ENCODE data around the gene CLNK.

GRCh38 chr4:10701161-10701560, 16.6 kb upstream of the CLNK start:
- TF ChIP-seq FOXK2 (IDR thresholded peaks at IDR 0.05), result no peak
- TF ChIP-seq SP1 (IDR thresholded peaks at IDR 0.05), result no peak
- no peak for TF ChIP-seq BHLHE40 (IDR thresholded peaks at IDR 0.05; ENCODE audit: borderline replicate concordance)
- no peak for TF ChIP-seq SUZ12 (IDR thresholded peaks at IDR 0.05)
- no peak for TF ChIP-seq LEF1 (IDR thresholded peaks at IDR 0.05; ENCODE audit: borderline replicate concordance)
- TF ChIP-seq ARNT (IDR thresholded peaks at IDR 0.05), result no peak
- no peak for TF ChIP-seq TARDBP (IDR thresholded peaks at IDR 0.05)
- no peak for TF ChIP-seq HDGF (IDR thresholded peaks at IDR 0.05; ENCODE audit: borderline replicate concordance)
- no peak for TF ChIP-seq L3MBTL2 (conservative IDR thresholded peaks at IDR 0.05)
- TF ChIP-seq NFRKB (IDR thresholded peaks at IDR 0.05), result no peak
- TF ChIP-seq FOXA1 (IDR thresholded peaks at IDR 0.05), result no peak
- TF ChIP-seq ZNF384 (IDR thresholded peaks at IDR 0.05), result no peak
- TF ChIP-seq, protein P1, sequence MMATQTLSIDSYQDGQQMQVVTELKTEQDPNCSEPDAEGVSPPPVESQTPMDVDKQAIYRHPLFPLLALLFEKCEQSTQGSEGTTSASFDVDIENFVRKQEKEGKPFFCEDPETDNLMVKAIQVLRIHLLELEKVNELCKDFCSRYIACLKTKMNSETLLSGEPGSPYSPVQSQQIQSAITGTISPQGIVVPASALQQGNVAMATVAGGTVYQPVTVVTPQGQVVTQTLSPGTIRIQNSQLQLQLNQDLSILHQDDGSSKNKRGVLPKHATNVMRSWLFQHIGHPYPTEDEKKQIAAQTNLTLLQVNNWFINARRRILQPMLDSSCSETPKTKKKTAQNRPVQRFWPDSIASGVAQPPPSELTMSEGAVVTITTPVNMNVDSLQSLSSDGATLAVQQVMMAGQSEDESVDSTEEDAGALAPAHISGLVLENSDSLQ (IDR thresholded peaks at IDR 0.05), result no peak
